ENCODE results near the gene SLC2A1. TPM values are rescaled to one million over a fixed set of nuclear protein-coding genes. Genes with fewer than 3 reads are reported as not detected.
A peak's percentile ranks its signal among the peaks of the same experiment; 100 is the strongest.

The SLC2A1 gene
- total and polyA plus RNA-seq, 9 of the 15 experiments (the other 6 are each of a cell fraction or from before 2014, with no cell fraction given) = 12.6 to 153 (median 48.0) TPM

DNA sequence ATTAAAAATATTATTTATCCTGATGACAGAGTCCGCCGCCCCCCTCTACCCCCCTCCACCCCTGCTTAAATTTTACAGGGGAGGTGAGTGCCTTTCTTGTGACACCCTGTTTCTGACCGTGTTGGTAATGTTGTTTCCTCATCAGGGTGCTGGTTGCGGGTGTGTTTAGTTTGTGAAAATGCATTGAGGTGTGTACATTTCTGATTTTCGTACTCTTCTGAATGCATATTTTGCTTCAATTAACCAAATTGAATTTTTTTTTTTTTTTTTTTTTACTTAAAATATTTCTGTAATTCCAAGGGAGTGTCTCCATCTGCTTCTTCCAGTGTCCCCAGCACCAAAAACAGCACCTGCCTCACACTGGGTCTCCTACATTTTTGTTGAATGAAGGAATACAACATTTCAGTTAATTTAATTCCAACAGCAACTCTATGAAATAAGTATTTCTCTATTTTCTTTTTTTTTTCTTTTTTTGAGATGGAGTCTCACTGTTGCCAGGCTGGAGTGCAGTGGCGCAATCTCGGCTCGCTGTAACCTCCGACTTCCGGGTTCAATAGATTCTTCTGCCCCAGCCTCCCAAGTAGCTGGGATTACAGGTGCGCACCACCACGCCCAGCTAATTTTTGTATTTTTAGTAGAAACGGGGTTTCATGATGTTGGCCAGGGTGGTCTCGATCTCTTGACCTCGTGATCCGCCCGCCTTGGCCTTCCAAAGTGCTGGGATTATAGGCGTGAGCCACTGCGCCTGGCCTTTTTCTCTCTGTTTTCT is 5.6 kb upstream of the SLC2A1 start (continued):
- TF ChIP-seq YY1 (IDR thresholded peaks at IDR 0.05; ENCODE audit: borderline replicate concordance in 1 of 3, control insufficient read depth in 1 of 3, extremely low read depth in 1 of 3, insufficient read depth in 3 of 3, insufficient read length in 1 of 3, insufficient replicate concordance in 2 of 3, low read depth in 1 of 3, low read length in 2 of 3) (no peak), CEBPG (CRISPR knock-in tag; IDR thresholded peaks at IDR 0.05) (no peak), CEBPG (tag; conservative IDR thresholded peaks at IDR 0.05 in 1 of 2, IDR thresholded peaks at IDR 0.05 in 1 of 2) (0 out of 4 replicates have a peak, but pooled peaks of 1 of the 2 experiments have one; percentile 7), POLR2H (tag; IDR thresholded peaks at IDR 0.05; ENCODE audit: low read depth) (no peak), SRF (CRISPR knock-in tag; IDR thresholded peaks at IDR 0.05) (no peak), TCF7L2 (IDR thresholded peaks at IDR 0.05; ENCODE audit: low read depth, low read length) (no peak), NR3C1 (CRISPR knock-in tag; IDR thresholded peaks at IDR 0.05) (no peak), FOSL1 (tag; conservative IDR thresholded peaks at IDR 0.05) (peak; percentile 65), ZNF197 (CRISPR knock-in tag; IDR thresholded peaks at IDR 0.05; ENCODE audit: low read depth) (peak; percentile 38; the same call in 1 of the 2 replicates), LCOR (CRISPR knock-in tag; IDR thresholded peaks at IDR 0.05) (no peak), KHSRP (IDR thresholded peaks at IDR 0.05) (no peak), TFAM (CRISPR knock-in tag; conservative IDR thresholded peaks at IDR 0.05) (no peak)
- TF ChIP-seq, protein P1, sequence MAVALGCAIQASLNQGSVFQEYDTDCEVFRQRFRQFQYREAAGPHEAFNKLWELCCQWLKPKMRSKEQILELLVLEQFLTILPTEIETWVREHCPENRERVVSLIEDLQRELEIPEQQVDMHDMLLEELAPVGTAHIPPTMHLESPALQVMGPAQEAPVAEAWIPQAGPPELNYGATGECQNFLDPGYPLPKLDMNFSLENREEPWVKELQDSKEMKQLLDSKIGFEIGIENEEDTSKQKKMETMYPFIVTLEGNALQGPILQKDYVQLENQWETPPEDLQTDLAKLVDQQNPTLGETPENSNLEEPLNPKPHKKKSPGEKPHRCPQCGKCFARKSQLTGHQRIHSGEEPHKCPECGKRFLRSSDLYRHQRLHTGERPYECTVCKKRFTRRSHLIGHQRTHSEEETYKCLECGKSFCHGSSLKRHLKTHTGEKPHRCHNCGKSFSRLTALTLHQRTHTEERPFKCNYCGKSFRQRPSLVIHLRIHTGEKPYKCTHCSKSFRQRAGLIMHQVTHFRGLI (CRISPR knock-in tag; IDR thresholded peaks at IDR 0.05) = no peak
- TF ChIP-seq, protein P2, sequence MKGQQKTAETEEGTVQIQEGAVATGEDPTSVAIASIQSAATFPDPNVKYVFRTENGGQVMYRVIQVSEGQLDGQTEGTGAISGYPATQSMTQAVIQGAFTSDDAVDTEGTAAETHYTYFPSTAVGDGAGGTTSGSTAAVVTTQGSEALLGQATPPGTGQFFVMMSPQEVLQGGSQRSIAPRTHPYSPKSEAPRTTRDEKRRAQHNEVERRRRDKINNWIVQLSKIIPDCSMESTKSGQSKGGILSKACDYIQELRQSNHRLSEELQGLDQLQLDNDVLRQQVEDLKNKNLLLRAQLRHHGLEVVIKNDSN (CRISPR knock-in tag; IDR thresholded peaks at IDR 0.05) = no peak
- TF ChIP-seq, protein P3, sequence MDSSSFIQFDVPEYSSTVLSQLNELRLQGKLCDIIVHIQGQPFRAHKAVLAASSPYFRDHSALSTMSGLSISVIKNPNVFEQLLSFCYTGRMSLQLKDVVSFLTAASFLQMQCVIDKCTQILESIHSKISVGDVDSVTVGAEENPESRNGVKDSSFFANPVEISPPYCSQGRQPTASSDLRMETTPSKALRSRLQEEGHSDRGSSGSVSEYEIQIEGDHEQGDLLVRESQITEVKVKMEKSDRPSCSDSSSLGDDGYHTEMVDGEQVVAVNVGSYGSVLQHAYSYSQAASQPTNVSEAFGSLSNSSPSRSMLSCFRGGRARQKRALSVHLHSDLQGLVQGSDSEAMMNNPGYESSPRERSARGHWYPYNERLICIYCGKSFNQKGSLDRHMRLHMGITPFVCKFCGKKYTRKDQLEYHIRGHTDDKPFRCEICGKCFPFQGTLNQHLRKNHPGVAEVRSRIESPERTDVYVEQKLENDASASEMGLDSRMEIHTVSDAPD (CRISPR knock-in tag; IDR thresholded peaks at IDR 0.05) = no peak
- TF ChIP-seq, protein P4, sequence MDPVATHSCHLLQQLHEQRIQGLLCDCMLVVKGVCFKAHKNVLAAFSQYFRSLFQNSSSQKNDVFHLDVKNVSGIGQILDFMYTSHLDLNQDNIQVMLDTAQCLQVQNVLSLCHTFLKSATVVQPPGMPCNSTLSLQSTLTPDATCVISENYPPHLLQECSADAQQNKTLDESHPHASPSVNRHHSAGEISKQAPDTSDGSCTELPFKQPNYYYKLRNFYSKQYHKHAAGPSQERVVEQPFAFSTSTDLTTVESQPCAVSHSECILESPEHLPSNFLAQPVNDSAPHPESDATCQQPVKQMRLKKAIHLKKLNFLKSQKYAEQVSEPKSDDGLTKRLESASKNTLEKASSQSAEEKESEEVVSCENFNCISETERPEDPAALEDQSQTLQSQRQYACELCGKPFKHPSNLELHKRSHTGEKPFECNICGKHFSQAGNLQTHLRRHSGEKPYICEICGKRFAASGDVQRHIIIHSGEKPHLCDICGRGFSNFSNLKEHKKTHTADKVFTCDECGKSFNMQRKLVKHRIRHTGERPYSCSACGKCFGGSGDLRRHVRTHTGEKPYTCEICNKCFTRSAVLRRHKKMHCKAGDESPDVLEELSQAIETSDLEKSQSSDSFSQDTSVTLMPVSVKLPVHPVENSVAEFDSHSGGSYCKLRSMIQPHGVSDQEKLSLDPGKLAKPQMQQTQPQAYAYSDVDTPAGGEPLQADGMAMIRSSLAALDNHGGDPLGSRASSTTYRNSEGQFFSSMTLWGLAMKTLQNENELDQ (CRISPR knock-in tag; IDR thresholded peaks at IDR 0.05; ENCODE audit: borderline replicate concordance) = no peak
- TF ChIP-seq, protein P5, sequence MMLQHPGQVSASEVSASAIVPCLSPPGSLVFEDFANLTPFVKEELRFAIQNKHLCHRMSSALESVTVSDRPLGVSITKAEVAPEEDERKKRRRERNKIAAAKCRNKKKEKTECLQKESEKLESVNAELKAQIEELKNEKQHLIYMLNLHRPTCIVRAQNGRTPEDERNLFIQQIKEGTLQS (IDR thresholded peaks at IDR 0.05) = no peak
- TF ChIP-seq, protein P5 (CRISPR knock-in tag; conservative IDR thresholded peaks at IDR 0.05) = no peak
